NCI-H774 (cell line): Measurements from ENCODE around the gene CNTN1.
"Not testable (repeated sequence)": the region's sequence is repeated elsewhere in the genome, so short reads cannot be mapped to it uniquely, and the experiment has no call there.

ENCODE experiments used
- DNase-seq: peaks from one replicate; lab custom pipeline; 2025; lab: John Stamatoyannopoulos, UW

Gene CNTN1

GRCh38 chr12:41045509-41045908, 353.3 kb downstream of the CNTN1 start:
- DNase-seq: no peak

- no peak for DNase-seq
Measured at GRCh38 chr12:41049033-41049432, 356.8 kb downstream of the CNTN1 start.

GRCh38 chr12:41051954-41052353, 359.7 kb downstream of the CNTN1 start:
- DNase-seq: no peak

- DNase-seq: no peak
Measured at GRCh38 chr12:41052441-41052840, 360.2 kb downstream of the CNTN1 start.

- no peak for DNase-seq
Measured at GRCh38 chr12:41053046-41053445, 360.8 kb downstream of the CNTN1 start.

- no peak for DNase-seq
Measured at GRCh38 chr12:41055875-41056577, 363.8 kb downstream of the CNTN1 start.

- DNase-seq: no peak
Measured at GRCh38 chr12:41058266-41058665, 366.0 kb downstream of the CNTN1 start.

- no peak for DNase-seq
Measured at GRCh38 chr12:41061192-41061591, 369.0 kb downstream of the CNTN1 start.

GRCh38 chr12:41064411-41064810, 372.2 kb downstream of the CNTN1 start:
- no peak for DNase-seq

- DNase-seq: no peak
Measured at GRCh38 chr12:41067941-41068645, 375.9 kb downstream of the CNTN1 start.

- no peak for DNase-seq
Measured at GRCh38 chr12:41073633-41074472, 381.6 kb downstream of the CNTN1 start.

GRCh38 chr12:41074473-41074769, 382.2 kb downstream of the CNTN1 start:
- no peak for DNase-seq

- DNase-seq: no peak
Measured at GRCh38 chr12:41076114-41076513, 383.9 kb downstream of the CNTN1 start.

- not testable (repeated sequence) for DNase-seq
Measured at GRCh38 chr12:41081241-41081640, 389.0 kb downstream of the CNTN1 start.

- DNase-seq: no peak
Measured at GRCh38 chr12:41089438-41089837, 397.2 kb downstream of the CNTN1 start.

- no peak for DNase-seq
Measured at GRCh38 chr12:41092115-41092514, 399.9 kb downstream of the CNTN1 start.

- no peak for DNase-seq
Measured at GRCh38 chr12:41096797-41097196, 404.6 kb downstream of the CNTN1 start.

- no peak for DNase-seq
Measured at GRCh38 chr12:41100572-41100971, 408.3 kb downstream of the CNTN1 start.

- no peak for DNase-seq
Measured at GRCh38 chr12:41101806-41102205, 409.6 kb downstream of the CNTN1 start.

GRCh38 chr12:41103614-41104013, 411.4 kb downstream of the CNTN1 start:
- DNase-seq: no peak

GRCh38 chr12:41106315-41106714, 414.1 kb downstream of the CNTN1 start:
- no peak for DNase-seq

GRCh38 chr12:41108032-41108431, 415.8 kb downstream of the CNTN1 start:
- no peak for DNase-seq

GRCh38 chr12:41112903-41113302, 420.7 kb downstream of the CNTN1 start:
- no peak for DNase-seq
